Activated CD8-positive, alpha-beta T cell treated with anti-CD3 and anti-CD28 coated beads for 36 hours (primary cell): ENCODE results near the gene OSBPL8. TPM values are rescaled to one million over a fixed set of nuclear protein-coding genes. Genes with fewer than 3 reads are reported as not detected.

Experiments
- ATAC-seq: fragments of 200-7000 bp; cut with Tn5 transposase; one replicate; pipeline ENCODE4 v1.10.0; 2021; ENCODE audit warnings: mild to moderate bottlenecking, moderate library complexity
- CTCF ChIA-PET: fragments of 350-600 bp; sonication (Branson Sonifier 250); formaldehyde crosslinking; loops from one replicate; lab custom pipeline; 2021; ENCODE audit warnings: antibody characterized with exemption; lab: Charles Lee
- POLR2A ChIA-PET: fragments of 350-600 bp; sonication (Branson Sonifier 250); formaldehyde crosslinking; loops from one replicate; lab custom pipeline; 2021; ENCODE audit warnings: antibody characterized with exemption; lab: Charles Lee
- DNase-seq: peaks from one replicate; pipeline ENCODE4 v3.0.0-alpha.2; 2020
- H3K27ac Mint-ChIP-seq: one replicate; pipeline ENCODE4 v1.8.0; 2021; ENCODE audit warnings: mild to moderate bottlenecking, mixed read lengths
- H3K27me3 Mint-ChIP-seq: one replicate; pipeline ENCODE4 v1.8.0; 2021; ENCODE audit warnings: mixed read lengths
- H3K36me3 Mint-ChIP-seq: one replicate; pipeline ENCODE4 v1.8.0; 2021; ENCODE audit warnings: low read depth, mixed read lengths
- H3K4me1 Mint-ChIP-seq: one replicate; pipeline ENCODE4 v1.8.0; 2021; ENCODE audit warnings: low read depth, mixed read lengths
- H3K4me3 Mint-ChIP-seq: one replicate; pipeline ENCODE4 v1.8.0; 2021; ENCODE audit warnings: mild to moderate bottlenecking, moderate library complexity, mixed read lengths
- H3K9me3 Mint-ChIP-seq: one replicate; pipeline ENCODE4 v1.8.0; 2021; ENCODE audit warnings: mixed read lengths
- CTCF ChIP-seq: fragments of 200-600 bp; IDR thresholded peaks from one replicate; pipeline ENCODE4 v1.8.0; 2022; ENCODE audit warnings: antibody characterized with exemption, mild to moderate bottlenecking
- intact Hi-C: fragments of 100-400 bp; cut with micrococcal nuclease; formaldehyde crosslinking; loops from one replicate; pipeline ENCODE4 v1.10.0; 2022
- total RNA-seq, 2 experiments: library from RNA; stranded (reverse); gene quantifications; one replicate each; pipeline ENCODE4 v1.2.3, GENCODE V29; 2021

The OSBPL8 gene
- total RNA-seq, 2 experiments from 2014 or later = 81.1 to 85.6 TPM

GRCh38 chr12:76348079-76348901 lies 211.3 kb downstream of the OSBPL8 start, which contains the start of gene BBS10:
Gene BBS10 (minus strand): TSS chr12:76348415. CDS start chr12:76348358, 57 bp downstream.
- no peaks in the 10 kb centered on the region for H3K36me3 Mint-ChIP-seq
- peak; percentile 98 for ATAC-seq

GRCh38 chr12:76346798-76347420 lies 212.7 kb downstream of the OSBPL8 start:
- Mint-ChIP-seq H3K4me1 (peaks cover 22% of the 10 kb centered on the region), H3K27me3 (no peaks in the 10 kb centered on the region), H3K27ac (peak overlapping the region; percentile 92), H3K36me3 (no peaks in the 10 kb centered on the region), H3K9me3 (no peaks in the 10 kb centered on the region), H3K4me3 (peak overlapping the region; percentile 95)
- ChIA-PET POLR2A (interaction anchor here (1.2 to 1.3 kb wide), 2 partner anchors 10 to 170 kb away, joined by 3 read pairs; no protein-coding TSS in a partner anchor), CTCF (interaction anchor here (0.7 to 2.4 kb wide), 10 partner anchors 10 to 862 kb away, joined by 3 to 14 read pairs (median 4); partner anchors contain the start of gene KRR1)
- DNase-seq = peak; percentile 26
- peak; percentile 13 for TF ChIP-seq CTCF
- ATAC-seq = no peak
- intact Hi-C loops = loop anchor here (2.0 kb wide), 1 partner anchor 264 kb away; no protein-coding TSS in a partner anchor

More at GRCh38 chr12:76348079-76348901, 211.3 kb downstream of the OSBPL8 start, which contains the start of gene BBS10:
- Mint-ChIP-seq H3K4me1 (peaks cover 22% of the 10 kb centered on the region), H3K27ac (peak within 1 kb of the TSS; percentile 92), H3K4me3 (peak within 1 kb of the TSS; percentile 95), H3K9me3 (no peaks in the 10 kb centered on the region), H3K27me3 (no peaks in the 10 kb centered on the region)
- intact Hi-C loops = no loop called here
- TF ChIP-seq CTCF = peak; percentile 46
- ChIA-PET POLR2A (interaction anchor here (0.8 to 2.1 kb wide), 11 partner anchors 8 to 264 kb away, joined by 3 to 8 read pairs (median 4); partner anchors contain the start of gene NAP1L1), CTCF (interaction anchor here (0.7 to 2.4 kb wide), 15 partner anchors 9 to 863 kb away, joined by 3 to 14 read pairs (median 4); partner anchors contain the start of gene KRR1)
- DNase-seq = peak; percentile 92

GRCh38 chr12:76346236-76346635 lies 213.3 kb downstream of the OSBPL8 start:
- Mint-ChIP-seq H3K4me1 (peaks cover 22% of the 10 kb centered on the region), H3K36me3 (no peaks in the 10 kb centered on the region), H3K4me3 (no peak overlapping the region), H3K27ac (no peak overlapping the region), H3K27me3 (no peaks in the 10 kb centered on the region), H3K9me3 (no peaks in the 10 kb centered on the region)
- ChIA-PET POLR2A (no interaction called here), CTCF (interaction anchor here (0.8 to 1.6 kb wide), 4 partner anchors 79 to 266 kb away, joined by 3 read pairs; no protein-coding TSS in a partner anchor)
- DNase-seq = no peak
- intact Hi-C loops = loop anchor here (2.0 kb wide), 1 partner anchor 263 kb away; no protein-coding TSS in a partner anchor
- ATAC-seq = no peak
- no peak for TF ChIP-seq CTCF

GRCh38 chr12:76345569-76345968 lies 214.0 kb downstream of the OSBPL8 start:
- intact Hi-C loops = no loop called here
- no peak overlapping the region for H3K27ac Mint-ChIP-seq
- H3K4me1 Mint-ChIP-seq = peaks cover 22% of the 10 kb centered on the region
- no peaks in the 10 kb centered on the region for H3K27me3 Mint-ChIP-seq
- POLR2A ChIA-PET = interaction anchor here (1.3 kb wide), 1 partner anchor 262 kb away, joined by 4 read pairs; no protein-coding TSS in a partner anchor
- no peaks in the 10 kb centered on the region for H3K36me3 Mint-ChIP-seq
- ATAC-seq (no peak), DNase-seq (no peak)
- H3K9me3 Mint-ChIP-seq = no peaks in the 10 kb centered on the region
- H3K4me3 Mint-ChIP-seq = no peak overlapping the region
- no peak for TF ChIP-seq CTCF
- CTCF ChIA-PET = interaction anchor here (0.8 to 1.6 kb wide), 4 partner anchors 78 to 265 kb away, joined by 3 read pairs; no protein-coding TSS in a partner anchor
